Esophagus squamous epithelium (tissue), 4 donors: Measurements from ENCODE around the gene KLKB1.

Experiments
- POLR2A ChIP-seq, 4 donors: fragments of 450-650 bp; IDR thresholded peaks; one replicate each; pipeline ENCODE4 v1.6.1; 2017; ENCODE audit warnings: antibody characterized with exemption in 4 of 4, mild to moderate bottlenecking in 4 of 4, moderate library complexity in 3 of 4
- TF ChIP-seq, protein P1 (sequence below), 6 experiments: fragments of 450-650 bp in 4 of 6; fragments of 200-600 bp in 2 of 6; sonication (generic) in 2 of 6; IDR thresholded peaks; one replicate each; pipeline ENCODE4 v1.5.1; 2016 to 2019; ENCODE audit warnings: antibody characterized with exemption in 6 of 6, mild to moderate bottlenecking in 4 of 6, moderate library complexity in 4 of 6

DNA sequence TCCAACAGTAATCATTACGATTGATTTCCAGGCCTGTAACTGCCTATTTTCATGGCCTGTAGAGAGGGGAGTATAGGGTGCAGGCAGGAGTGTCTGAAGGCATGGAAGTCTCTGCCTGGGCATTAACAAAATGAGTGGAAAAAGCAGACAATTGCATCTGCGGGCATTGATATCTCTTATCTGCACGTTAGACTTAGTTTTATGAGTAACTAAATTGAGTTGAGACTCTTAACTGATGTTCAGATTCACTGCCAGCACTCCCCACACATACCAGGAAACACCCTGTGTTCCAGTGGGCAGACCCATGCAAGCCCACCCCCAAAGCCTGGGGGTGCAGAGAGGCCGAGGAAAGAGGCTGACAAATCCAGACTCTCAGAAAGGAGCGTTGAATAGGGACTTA, 72.0 kb downstream of the KLKB1 start:
- no peak for TF ChIP-seq POLR2A (IDR thresholded peaks at IDR 0.05)
- TF ChIP-seq, protein P1, sequence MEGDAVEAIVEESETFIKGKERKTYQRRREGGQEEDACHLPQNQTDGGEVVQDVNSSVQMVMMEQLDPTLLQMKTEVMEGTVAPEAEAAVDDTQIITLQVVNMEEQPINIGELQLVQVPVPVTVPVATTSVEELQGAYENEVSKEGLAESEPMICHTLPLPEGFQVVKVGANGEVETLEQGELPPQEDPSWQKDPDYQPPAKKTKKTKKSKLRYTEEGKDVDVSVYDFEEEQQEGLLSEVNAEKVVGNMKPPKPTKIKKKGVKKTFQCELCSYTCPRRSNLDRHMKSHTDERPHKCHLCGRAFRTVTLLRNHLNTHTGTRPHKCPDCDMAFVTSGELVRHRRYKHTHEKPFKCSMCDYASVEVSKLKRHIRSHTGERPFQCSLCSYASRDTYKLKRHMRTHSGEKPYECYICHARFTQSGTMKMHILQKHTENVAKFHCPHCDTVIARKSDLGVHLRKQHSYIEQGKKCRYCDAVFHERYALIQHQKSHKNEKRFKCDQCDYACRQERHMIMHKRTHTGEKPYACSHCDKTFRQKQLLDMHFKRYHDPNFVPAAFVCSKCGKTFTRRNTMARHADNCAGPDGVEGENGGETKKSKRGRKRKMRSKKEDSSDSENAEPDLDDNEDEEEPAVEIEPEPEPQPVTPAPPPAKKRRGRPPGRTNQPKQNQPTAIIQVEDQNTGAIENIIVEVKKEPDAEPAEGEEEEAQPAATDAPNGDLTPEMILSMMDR (IDR thresholded peaks at IDR 0.05), result no peak
